Prostate gland (tissue), 2 donors: ENCODE data around the gene XRCC2.

Experiments used
- POLR2A ChIP-seq: fragments of 450-650 bp; IDR thresholded peaks from one replicate; pipeline ENCODE4 v1.6.1; 2016; ENCODE audit warnings: antibody characterized with exemption, mild to moderate bottlenecking
- POLR2AphosphoS5 ChIP-seq: sonication (generic); formaldehyde crosslinking; IDR thresholded peaks from one replicate; pipeline ENCODE4 v1.6.1; 2017; ENCODE audit warnings: antibody characterized with exemption
- TF ChIP-seq, protein P1 (sequence below), 4 experiments: fragments of 200-600 bp in 2 of 4; fragments of 450-650 bp in 2 of 4; sonication (generic) in 2 of 4; IDR thresholded peaks; 1 replicate in 3 of 4; 2 replicates in 1 of 4; pipeline ENCODE4 v1.5.1; 2016 to 2019; ENCODE audit warnings: antibody characterized with exemption in 4 of 4, mild to moderate bottlenecking in 2 of 4, moderate library complexity in 2 of 4

DNA sequence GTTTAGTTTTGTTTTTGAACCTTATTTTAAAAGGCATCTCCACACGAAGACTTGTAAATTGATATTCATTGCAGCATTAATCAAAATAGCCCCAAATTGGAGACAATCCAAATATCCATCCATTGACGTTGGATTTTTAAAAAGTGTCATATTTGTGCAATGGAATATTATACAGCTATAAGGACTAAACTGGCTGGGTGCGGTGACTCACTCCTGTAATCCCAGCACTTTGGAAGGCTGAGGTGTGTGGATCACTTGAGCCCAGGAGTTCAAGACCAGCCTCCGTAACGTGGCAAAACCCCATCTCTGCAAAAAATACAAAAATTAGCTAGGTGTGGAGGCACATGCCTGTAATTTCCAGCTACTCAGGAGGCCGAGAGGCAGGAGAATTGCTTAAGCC is 35.1 kb downstream of the XRCC2 start:
- TF ChIP-seq, protein P1, sequence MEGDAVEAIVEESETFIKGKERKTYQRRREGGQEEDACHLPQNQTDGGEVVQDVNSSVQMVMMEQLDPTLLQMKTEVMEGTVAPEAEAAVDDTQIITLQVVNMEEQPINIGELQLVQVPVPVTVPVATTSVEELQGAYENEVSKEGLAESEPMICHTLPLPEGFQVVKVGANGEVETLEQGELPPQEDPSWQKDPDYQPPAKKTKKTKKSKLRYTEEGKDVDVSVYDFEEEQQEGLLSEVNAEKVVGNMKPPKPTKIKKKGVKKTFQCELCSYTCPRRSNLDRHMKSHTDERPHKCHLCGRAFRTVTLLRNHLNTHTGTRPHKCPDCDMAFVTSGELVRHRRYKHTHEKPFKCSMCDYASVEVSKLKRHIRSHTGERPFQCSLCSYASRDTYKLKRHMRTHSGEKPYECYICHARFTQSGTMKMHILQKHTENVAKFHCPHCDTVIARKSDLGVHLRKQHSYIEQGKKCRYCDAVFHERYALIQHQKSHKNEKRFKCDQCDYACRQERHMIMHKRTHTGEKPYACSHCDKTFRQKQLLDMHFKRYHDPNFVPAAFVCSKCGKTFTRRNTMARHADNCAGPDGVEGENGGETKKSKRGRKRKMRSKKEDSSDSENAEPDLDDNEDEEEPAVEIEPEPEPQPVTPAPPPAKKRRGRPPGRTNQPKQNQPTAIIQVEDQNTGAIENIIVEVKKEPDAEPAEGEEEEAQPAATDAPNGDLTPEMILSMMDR (IDR thresholded peaks at IDR 0.05), result no peak
- TF ChIP-seq POLR2AphosphoS5 (no peak), POLR2A (no peak)
